NCI-H187 treated with DMSO at 0.1 percent for 48 hours (cell line): ENCODE data around the gene DCHS2.

Source experiments
- DNase-seq: peaks from one replicate; lab custom pipeline; 2025; lab: John Stamatoyannopoulos, UW

DCHS2 gene

DNA sequence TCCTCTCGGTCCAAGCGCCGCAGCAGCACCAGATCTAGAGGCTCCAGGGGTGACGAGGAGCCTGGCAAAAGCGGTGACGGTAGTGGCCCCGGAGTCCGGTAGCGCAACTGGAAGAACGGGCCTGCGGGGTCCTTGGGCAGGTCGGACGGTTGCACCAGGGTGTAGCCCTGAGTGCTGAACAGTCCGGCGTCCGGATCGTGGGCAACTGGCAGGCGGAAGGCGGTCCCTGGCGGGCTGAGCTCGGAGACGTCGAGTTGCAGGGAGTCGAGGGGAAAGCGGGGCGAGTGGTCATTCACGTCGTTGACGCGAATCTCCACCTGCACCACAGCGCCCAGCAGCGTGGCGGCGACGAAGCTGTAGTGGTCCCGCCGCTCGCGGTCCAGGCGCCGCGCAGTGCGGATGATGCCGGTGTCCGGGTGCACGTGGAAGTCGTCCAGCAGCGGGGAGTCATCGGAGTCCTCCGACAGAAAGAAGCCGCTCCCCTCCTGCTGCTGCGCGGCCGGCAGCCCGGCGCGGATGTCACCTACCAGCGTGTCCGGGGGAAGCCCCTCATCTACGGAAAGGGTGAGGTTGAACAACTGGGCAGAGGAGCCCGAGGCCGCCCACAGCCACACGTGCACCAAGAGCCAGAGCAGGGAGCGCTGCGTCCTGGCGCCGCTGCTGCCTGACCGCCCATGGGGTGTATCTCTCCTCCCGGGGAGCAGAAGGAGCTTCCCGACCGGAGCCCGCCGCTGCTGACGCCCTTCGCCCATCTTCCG, 837 bp downstream of the DCHS2 start:
- no peak for DNase-seq

DNA sequence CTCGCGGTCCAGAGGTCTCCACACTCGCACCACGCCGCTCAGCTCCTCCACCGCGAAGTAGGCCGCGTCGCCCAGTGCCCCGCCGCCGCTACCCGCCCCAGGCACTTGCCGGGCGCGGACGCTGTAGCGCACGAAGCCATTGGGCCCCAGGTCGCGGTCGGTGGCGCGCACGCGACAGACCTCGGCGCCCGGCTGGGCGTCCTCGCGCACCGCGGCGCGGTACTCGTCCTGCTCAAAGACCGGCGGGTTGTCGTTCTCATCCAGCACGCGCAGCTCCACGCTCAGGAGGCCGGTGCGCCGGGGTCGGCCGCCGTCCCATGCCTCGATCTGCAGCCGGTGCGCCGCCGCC, 1.4 kb downstream of the DCHS2 start:
- DNase-seq = no peak

DNA sequence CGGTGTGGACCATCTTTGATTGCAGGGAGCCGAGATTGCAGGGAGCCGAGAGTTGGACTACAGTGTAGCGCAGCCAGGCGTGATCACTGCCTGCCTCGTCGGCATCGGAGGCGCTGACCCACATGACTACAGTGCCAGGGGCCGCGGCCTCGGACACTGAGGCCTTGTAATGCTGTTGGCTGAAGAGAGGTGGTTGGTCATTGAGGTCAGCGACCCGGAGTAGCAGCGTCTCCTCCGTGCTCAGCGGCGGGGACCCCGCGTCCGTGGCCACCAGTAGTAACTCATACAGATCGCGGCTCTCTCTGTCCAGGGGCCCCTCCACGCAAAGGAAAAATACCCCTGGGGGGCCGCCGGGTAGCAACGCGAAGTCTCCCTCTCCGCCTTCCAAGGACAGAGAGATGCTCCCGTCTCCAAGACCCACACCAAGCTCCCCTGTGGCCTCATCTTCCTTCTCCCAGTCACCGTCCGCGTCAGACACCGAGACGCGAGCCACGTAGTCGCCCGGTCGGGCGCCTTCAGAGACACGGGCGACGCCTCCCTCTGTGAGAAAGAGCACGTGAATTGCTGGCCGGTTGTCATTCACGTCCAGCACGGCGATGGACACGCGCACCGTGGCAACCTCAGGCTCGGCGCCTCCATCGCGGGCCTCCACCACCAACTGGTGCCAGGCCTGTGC, 1.9 kb downstream of the DCHS2 start:
- no peak for DNase-seq

DNA sequence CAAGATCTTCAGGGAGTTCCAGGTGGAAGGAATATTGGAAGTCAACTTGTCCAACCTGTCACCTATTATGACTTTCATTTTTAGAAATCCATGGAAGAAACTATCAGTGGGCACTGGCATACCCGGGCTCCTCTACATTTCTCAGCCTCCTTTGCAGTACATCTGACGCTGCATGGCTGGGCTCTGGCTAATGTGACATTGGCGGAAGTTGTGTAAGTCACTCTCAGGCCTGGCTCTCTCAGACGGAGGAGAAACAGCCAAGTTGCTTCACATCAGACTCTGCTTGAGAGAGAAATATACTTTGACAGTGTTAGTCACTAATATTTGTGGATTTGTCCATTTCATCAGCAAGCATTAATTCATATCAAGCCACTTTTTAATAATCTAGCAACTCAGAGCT, 4.5 kb downstream of the DCHS2 start:
- no peak for DNase-seq

DNA sequence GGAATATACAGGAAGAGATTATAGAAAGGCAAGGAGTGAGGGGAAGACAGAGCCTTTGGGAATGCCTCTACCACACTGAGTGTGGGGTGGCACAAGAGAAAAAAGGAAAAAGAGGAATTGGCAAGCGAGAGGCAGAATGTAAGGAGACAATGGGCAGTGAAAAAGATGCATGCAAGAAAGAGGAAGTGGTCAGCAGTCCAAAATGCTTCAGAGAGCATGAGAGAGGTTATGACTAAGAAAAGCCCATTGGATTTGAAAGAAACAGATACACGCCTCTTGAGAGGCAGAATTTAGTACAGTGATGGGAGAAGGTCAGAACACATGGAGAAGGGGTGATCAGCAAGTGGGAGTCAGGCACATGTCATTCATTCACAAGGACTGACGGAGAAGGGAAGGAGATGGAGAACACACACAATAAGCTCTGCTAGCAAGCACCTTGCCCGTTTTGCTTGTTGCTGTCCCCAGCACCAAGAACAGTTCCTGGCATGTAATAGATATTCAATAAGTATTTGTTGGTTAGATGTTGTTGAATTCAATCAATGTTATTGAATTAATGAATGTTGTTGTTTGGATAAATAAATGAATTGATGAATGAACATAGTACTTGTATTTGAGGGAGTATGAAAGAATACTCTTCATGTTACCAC, 6.3 kb downstream of the DCHS2 start:
- DNase-seq = no peak

DNA sequence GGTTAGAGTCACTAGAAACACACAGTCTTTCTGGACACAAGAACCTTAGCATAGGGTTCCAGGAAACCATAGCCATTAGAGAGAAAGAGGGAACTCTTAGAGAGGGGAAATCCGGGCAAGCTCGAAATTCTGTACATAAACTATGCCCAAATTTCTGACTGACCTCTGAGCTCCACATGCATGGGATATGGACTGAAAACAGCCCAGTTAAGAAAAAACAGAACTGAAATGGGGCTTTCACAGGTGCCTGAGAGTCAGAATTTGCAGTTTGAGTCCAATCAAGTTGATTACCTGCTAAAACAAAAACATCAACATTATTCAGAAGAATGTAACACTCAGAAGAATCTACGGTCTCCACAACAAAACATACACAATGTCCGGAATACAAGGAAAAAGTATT, 13.1 kb downstream of the DCHS2 start:
- DNase-seq = no peak

DNA sequence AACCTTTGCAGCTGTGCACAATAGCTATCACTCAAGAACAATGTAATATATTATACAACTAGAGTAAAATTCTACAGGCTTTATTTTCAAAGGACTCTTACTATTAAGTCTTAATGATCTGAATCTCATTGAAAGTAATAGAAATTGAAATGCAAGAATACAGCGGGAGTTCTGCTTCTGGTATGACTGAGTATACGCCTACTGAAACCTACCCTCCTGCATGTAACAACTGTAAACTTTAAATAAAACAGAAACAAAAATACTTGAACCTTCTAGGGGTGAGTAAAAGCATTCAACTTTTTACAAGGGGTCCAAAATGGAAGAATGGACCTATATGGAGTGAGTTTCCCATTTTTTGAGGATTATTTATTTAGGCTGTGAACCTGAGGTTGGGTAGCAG, 13.5 kb downstream of the DCHS2 start:
- DNase-seq = no peak

DNA sequence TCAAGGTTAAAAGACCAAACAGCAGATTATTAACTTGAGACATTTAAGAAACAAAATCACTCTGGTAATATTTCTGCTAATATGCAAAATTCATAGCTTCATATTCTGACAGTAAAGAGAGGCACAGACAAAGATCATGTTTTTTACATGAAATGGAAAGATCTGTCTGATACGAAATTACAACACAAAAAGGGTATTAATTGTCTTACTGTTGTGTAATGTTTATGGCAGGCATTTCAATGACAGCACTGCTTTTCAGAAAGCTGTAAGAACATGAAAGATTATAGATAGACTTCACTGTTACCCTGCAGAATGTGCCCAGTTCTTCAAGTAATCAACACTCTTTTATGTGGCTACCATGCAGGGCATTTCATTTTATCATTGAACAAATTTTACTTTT, 15.4 kb downstream of the DCHS2 start:
- DNase-seq = no peak

DNA sequence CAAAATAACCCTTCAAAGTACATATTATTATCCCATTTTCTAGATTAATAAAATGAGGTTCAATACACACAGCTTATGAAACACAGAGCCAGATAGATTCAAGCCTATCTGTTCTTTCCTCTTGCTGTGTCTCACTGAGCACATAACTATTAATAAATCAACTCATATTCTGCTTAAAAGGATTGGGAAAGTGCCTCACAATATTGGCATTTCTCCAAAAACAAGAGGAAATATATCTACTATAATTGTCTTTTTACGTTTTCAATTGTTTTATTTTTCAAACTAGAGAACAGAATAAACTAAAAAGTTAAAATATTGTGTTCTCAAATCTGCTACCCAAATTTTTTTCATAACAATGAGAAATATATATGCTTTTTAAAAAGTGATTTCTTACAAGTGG, 15.8 kb downstream of the DCHS2 start:
- DNase-seq = no peak

DNA sequence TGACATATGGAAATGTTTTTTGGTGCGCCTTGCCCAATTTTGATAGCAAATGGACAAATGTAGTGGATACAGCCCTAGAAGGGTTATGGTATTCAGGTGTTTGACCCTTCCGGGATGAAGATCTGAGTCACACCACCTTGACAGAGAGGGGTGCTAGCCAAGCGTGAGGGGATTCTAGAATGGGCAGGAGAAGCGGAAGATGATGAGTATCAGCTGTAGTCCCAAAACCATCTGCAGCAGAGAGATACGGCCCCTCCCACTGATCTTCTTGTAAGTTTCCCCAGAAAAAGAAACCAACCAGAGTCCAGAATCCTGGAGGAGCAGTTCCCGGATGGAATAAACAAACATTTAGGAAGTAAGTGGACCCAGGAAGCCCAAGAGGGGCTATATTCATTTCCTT, 18.1 kb downstream of the DCHS2 start:
- DNase-seq = no peak

DNA sequence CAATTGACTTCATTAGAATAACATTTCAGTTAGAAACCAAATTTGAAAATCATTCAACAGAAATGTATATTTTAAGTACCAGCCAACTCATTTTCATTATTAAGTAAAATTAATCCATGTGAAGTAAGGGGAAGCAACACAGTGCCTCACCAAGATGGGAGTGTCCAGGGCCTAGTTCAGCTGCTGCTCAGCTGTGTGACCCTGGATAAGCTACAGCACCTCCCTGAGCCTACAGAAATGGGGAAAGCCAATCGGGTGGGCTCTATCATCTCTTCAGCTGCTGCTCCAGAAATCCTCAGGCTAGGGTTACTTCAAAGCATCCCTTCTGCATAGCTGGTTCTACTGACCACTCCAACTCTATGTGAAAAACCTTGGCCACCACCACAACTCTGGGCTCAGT, 18.7 kb downstream of the DCHS2 start:
- no peak for DNase-seq

DNA sequence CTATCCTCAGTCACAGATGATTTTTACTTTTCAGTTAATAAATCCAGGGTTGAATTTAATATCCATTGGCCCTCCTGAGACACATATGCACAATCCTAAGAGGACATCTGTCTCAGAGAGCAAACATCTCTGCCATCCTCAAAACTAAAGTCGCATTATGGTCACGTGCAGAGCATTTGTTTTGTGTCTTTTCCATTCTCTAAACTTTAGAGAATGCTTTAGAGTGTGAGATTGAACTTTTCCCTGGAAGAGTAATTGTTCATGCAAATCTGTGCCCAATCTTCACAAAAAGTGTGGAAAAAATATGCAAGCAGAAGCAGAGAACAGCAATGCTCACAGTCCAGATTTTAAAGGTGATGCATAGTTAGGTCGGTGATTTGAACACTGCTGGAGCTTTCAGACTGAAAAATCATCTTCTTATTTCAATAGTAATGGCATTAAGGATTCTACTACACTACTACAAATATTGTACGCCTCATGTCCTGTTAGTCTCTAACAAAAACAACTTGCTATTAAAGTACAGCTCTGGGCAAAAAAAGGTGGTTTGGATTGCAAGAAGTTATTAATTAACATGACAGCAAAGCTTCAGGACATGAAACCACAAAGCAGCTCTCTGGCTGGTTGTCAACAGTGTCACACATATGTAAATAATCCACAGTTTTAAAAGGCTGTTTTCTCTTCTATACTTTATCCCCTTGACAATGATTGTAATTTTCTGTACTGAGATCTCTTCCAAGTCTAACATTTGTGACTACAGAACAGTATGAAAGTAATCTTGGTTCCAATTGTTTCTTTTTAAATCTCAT, 19.9 kb downstream of the DCHS2 start:
- DNase-seq = no peak

DNA sequence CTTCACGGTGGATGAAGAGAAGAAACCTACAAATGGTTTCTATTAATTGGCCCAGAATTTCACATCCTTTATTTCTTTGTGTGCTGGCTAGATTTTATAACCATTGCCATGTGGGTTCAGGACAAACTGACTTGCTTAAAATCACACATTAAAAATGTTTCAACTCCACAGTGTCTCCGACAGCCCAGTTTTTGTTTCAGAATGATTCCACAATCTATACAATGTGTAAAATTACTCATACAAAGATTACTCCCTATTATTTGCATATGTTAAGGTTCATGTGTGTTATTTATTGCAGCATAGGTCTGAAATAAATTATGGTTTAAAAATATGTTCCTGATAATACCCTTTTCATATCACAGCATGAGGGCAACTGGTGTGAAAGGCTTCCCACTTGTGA, 20.6 kb downstream of the DCHS2 start:
- DNase-seq = no peak

DNA sequence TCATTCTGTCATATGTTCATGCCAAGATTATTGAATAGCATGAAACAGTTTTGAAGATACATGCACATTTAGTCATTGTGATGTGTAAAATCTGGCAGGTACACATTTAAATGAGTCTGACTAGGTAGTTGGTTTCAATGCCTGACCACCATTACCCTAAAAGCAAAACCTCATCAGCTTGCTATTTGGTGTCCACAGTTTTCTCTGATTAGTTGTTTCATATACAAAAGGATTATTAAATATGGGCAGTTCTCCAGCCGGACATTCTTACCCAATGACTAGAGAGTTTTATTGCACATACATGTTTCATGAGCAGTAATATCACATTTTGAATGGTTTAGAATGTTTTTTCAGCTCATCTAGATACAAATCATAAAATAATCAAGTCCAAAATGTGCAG, 23.7 kb downstream of the DCHS2 start:
- no peak for DNase-seq

DNA sequence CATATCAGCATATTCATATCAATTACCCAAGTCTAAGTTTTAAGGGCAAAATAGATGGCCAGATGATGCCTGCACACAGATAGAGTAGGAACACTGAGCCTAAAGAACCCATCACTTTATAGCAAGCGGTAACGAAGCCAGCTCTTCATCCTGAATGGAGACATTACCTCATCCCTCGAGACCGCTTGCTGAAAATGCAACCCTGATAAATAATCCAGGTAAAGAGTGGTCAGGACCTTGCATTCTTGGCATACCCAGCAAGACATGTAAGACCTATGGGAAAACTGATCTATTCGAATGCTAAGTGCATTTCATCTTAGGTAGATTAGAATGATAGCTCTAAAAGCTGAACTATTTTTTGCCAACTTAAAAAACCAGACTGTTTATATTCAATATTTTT, 25.3 kb downstream of the DCHS2 start:
- DNase-seq = no peak

DNA sequence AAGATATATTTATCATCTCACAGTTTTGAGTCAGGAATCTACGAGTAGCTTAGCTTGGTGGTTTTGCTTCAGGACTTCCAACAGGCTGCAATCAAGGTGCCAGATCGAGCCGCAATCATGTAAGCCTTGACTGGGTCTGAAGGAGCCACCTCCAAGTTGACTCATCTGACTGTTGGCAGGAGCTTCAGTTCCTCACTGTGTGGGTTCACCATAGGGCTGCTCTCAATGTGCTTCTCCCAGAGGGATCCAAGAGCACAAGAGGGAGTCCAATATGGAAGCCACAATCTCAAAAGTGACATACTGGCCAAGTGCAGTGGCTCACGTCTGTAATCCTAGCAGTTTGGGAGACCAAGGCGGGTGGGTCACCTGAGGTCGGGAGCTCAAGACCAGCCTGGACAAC, 26.5 kb downstream of the DCHS2 start:
- no peak for DNase-seq

DNA sequence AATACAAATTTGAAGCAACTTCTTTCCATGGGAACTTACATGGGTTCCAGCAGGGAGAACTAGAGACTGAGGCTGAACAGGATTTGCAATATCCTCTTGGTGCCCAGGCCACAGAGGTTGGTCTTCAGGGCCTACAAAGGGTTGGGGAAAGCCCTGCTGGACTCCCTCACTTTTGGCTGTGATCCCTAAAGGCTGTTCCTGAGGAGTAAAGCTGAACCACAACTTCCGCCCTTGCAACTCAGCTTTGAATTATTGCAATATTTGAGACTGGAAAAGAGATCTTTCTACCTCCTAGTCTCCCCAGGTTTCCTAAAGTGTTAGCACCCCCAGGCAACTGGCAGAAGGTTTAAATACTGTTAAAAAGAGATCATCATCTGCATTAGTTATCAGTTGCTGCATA, 26.9 kb downstream of the DCHS2 start:
- no peak for DNase-seq

DNA sequence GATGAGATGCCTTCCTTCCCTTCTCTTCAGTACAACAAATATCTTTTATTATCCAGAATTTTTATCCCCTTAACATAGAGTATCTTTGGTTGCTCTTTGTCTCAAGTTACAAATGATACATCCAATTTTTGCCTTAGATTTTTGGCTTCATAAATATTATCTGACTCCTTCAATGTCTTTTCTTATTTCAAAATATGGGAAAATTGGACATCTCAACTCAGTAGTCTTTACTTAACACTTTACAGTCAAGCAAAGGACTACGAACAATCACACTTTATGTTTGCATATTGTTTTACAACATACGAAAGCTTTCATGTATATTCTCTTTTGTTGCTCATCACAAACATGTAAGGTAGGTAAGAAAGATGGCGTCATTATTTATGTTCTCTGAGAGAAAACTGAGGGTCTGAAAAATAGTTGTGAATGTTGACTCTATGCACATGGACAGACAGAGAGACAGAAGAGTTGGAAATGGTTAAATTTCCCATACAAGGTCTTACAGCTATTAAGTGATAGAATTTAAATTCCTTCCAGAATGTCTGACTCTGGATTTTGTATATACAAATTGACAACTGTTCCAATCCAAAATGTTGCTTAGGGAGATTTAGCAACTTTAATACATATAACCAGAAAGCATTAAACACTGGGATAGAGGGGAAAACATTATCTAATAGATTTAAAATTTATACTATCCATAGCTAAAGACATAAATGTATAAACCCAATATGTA, 29.4 kb downstream of the DCHS2 start:
- no peak for DNase-seq

DNA sequence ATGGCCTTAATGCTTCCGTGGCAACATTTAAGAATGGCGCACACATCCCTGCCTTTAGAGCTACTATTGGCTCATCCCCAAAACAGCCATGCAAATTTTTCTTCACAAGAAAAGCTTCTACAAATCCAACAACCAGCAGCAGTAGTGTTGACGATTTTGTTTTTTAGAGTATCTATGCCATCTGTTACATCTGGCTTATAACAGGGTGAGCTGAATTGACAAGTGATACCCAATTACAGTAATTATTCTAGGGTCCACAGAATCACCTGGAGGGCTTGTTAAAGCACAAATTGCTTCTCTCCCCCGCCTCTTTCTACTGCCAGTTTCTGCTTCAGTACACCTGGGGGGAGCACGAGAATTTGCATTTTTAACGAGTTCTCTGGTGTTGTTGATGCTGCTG, 34.1 kb downstream of the DCHS2 start:
- DNase-seq = no peak

DNA sequence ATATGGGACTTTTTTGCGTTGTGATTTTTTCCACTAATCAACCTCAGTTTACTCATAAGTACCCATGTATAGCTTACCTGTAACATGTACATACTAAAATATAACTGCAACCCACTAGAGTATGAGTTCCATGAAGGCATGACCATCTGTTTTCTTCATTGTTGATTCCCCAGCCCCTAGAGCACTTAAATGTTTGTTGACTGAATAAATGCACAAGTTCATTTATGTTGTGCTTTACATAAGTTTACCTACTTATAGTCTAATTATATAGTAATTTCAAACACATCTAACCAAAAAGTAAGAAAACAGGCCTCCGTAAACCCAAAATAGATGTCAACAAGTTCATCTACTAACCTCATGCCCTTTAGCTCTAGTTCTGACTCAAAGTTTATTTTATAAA, 34.7 kb downstream of the DCHS2 start:
- DNase-seq = no peak

DNA sequence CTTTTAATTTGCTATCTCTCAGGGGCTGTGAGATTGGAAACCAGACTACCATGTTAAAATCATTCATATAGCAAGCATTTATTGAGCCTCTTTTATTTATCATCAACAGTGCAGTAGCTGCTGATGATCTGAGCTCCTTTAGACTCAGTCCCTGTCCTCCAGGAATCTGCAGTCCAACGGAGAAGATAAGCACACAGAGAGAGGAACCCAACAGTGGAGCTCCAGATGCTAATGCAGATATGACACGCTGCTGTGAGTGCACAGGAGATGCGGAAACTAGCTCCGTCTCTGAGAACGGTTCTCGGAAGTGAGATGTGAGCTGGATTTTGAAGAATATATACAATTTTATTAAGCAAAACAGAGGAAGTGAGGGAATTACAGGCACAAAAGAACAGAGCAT, 35.4 kb downstream of the DCHS2 start:
- no peak for DNase-seq

DNA sequence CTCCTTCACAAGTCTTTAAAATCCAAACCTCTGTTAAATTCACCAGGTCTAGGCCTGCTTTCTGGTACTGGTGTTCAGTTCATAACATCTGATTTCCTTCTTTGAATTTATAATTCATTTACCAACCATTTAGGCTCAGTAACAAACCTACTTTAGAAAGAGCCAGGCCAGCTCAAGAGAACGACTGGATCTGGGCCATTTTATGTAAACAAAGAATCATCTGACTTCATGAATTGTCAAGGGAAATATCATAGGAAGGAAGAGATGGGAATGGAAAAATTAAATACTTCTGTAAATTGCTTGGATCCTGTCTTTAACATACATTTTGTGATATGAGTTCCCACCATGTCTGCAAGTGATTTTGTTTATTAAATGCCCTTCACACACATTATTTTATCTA, 36.5 kb downstream of the DCHS2 start:
- no peak for DNase-seq
